Fibroblast of gingiva (primary cell): Measurements from ENCODE around the gene PRR3.
"Not testable (repeated sequence)": the region's sequence is repeated elsewhere in the genome, so short reads cannot be mapped to it uniquely, and the experiment has no call there.

Experiments
- DNase-seq: peaks from one replicate; pipeline ENCODE4 v3.0.0-alpha.2; 2011; ENCODE audit warnings: low read depth

Gene PRR3

GRCh38 chr6:30556906-30557682, at the start of gene PRR3:
Gene PRR3, plus strand, starts transcription at chr6:30557295. Its CDS starts 50 bp downstream, at chr6:30557345.
- DNase-seq: peak; percentile 93

DNA sequence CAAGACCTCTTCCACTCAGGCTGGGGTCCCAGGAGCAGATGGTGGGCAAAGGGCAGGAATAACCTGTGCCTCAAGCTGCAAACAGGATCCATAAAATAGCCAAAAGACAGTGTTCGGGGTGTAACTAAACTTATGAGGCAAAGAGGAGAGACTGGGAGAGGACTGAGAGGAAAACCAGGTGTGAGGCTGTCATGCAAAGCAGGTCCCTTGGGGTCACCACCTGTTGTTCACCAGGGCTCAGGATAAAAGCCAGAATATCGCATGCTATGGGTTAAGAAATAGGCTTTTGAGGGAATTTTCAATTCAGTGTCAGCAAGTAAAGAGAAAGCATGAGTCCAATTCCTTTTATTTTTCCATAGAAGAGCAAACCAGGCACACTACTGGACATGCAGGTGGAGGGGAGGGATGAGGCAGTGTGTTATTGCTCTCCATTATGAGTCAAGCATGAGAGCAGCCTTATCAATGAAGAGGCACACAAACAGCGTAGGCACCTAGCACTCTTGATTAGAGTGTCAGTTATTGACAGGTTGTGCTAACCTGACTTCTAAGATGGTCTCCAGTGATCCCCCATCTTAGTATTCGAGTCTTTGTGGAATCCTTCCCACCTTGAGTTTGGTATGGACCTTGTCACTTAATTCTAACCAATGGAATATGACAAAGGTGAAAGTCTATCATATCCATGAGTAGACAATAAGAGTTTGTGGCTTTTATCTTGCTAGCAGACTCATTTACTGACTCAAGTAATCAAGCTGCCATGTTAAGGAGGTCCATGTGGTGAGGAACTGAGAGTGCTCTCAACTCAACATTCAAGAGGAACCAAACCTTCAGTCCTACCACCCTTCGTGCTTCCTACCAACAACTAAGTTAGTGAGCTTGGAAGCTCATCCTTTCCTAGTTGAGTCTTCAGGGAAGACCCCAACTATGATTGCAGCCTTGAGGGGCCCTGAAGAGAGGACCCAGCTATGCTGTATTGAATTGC, 49.0 kb upstream of the PRR3 start:
- DNase-seq: no peak

- DNase-seq: no peak
Observed at GRCh38 chr6:30508890-30509736, 48.0 kb upstream of the PRR3 start.

- DNase-seq: no peak
Observed at GRCh38 chr6:30510419-30511168, 46.5 kb upstream of the PRR3 start.

GRCh38 chr6:30511169-30511546, 45.9 kb upstream of the PRR3 start:
- DNase-seq: no peak

- DNase-seq: no peak
Observed at GRCh38 chr6:30513451-30513850, 43.6 kb upstream of the PRR3 start.

GRCh38 chr6:30515106-30515505, 42.0 kb upstream of the PRR3 start:
- no peak for DNase-seq

GRCh38 chr6:30515944-30516753, 40.9 kb upstream of the PRR3 start:
- peak; percentile 97 for DNase-seq

GRCh38 chr6:30516754-30517076, 40.4 kb upstream of the PRR3 start:
- not testable (repeated sequence) for DNase-seq

DNA sequence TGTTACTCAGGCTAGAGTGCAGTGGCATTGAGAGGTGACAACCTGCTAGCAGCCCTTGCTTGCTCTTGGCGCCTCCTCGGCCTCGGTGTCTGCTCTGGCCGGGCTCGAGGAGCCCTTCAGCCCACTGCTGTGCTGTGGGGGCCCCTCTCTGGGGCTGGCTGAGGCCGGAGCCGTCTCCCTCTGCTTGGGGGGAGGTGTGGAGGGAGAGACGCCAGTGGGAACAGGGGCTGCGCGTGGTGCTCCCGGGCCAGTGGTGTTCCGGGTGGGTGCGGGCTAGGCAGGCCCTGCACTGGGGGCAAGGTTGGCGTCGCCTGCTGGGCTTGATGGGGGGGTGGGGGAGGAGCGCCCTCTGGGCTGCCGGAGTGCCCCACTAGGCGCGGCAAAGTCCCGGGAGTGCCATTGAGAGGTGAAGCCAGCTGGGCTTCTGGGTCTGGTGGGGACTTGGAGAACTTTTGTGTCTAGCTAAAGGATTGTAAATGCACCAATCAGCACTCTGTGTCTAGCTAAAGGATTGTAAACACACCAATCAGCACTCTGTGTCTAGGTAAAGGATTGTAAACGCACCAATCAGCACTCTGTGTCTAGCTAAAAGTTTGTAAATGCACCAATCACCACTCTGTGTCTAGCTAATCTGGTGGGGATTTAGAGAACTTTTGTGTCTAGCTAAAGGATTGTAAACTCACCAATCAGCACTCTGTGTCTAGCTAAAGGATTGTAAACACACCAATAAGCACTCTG, 39.2 kb upstream of the PRR3 start:
- DNase-seq: not testable (repeated sequence)

- not testable (repeated sequence) for DNase-seq
Observed at GRCh38 chr6:30518505-30519145, 38.5 kb upstream of the PRR3 start.

DNA sequence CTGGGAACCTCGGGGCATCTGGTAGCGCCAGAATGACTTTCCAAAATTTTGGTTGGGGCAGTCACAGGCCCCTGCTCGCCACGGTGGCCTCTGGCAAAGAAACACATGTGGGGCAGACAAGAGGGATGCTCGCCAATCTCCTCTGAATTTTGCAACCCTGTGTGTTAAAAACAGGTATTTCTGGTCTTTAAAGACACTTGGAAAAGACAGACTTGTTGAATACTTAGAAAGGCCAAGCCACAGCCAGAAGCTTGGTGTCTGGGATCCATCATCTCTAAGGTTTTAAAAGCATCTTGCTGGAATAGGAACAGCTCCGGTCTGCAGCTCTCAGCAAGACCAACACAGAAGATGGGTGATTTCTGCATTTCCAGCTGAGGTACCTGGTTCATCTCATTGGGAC, 36.6 kb upstream of the PRR3 start:
- no peak for DNase-seq

- peak; percentile 35 for DNase-seq
Observed at GRCh38 chr6:30521082-30521481, 36.0 kb upstream of the PRR3 start.

GRCh38 chr6:30521952-30522351, 35.1 kb upstream of the PRR3 start:
- DNase-seq: not testable (repeated sequence)

GRCh38 chr6:30526444-30526843, 30.7 kb upstream of the PRR3 start:
- not testable (repeated sequence) for DNase-seq

GRCh38 chr6:30529349-30529875, 27.7 kb upstream of the PRR3 start:
- not testable (repeated sequence) for DNase-seq

GRCh38 chr6:30530014-30530413, 27.1 kb upstream of the PRR3 start:
- DNase-seq: no peak

- DNase-seq: no peak
Observed at GRCh38 chr6:30533460-30534294, 23.4 kb upstream of the PRR3 start.
